ENCODE measurements around the gene MYADML2. TPM values are rescaled to one million over a fixed set of nuclear protein-coding genes. Genes with fewer than 3 reads are reported as not detected.

MYADML2 gene, protein sequence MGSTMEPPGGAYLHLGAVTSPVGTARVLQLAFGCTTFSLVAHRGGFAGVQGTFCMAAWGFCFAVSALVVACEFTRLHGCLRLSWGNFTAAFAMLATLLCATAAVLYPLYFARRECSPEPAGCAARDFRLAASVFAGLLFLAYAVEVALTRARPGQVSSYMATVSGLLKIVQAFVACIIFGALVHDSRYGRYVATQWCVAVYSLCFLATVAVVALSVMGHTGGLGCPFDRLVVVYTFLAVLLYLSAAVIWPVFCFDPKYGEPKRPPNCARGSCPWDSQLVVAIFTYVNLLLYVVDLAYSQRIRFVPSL
- total RNA-seq, result not detected in 2 replicates

GRCh38 chr17:81947189-81947588 is at the start of gene MYADML2:
Gene MYADML2, minus strand, starts transcription at chr17:81947233. Its CDS starts 5,492 bp downstream, at chr17:81941741.

GRCh38 chr17:81977211-81977808 is 30.3 kb upstream of the MYADML2 start, which contains the start of gene ASPSCR1:
Gene ASPSCR1, plus strand, starts transcription at chr17:81977629. Its CDS starts 18 bp downstream, at chr17:81977647.

DNA sequence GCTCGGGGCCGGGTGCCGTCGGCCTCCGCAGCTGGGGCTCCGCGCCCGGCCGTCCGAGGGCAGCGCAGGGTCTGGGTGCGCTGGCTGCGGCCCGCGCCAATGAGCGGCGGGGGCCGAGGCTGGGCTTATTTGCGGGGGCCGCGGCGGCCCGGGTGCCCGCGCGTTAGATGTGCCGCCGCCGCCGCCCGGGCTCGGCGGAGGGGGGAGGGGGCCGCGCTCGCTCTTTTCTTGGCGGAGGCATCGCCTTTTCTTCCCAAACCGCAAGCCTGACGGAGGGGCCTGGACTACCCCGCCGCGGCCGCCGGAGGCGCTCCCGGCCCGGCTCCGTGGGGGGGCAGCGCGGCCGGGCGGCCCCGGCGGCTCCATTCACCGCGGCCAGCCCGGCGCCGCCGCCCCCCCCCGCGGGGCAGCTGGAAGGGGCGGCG is 14.1 kb upstream of the MYADML2 start, which contains the start of gene NOTUM:
Gene NOTUM (minus strand): TSS at position 101 of the 425 bp plus-strand sequence. CDS start 278 bp downstream, outside the sequence.

GRCh38 chr17:81927653-81928543 is 19.1 kb downstream of the MYADML2 start, which contains the start of gene MAFG:
Gene MAFG, minus strand, starts transcription at chr17:81927735. Its CDS starts 4,550 bp downstream, at chr17:81923185.

DNA sequence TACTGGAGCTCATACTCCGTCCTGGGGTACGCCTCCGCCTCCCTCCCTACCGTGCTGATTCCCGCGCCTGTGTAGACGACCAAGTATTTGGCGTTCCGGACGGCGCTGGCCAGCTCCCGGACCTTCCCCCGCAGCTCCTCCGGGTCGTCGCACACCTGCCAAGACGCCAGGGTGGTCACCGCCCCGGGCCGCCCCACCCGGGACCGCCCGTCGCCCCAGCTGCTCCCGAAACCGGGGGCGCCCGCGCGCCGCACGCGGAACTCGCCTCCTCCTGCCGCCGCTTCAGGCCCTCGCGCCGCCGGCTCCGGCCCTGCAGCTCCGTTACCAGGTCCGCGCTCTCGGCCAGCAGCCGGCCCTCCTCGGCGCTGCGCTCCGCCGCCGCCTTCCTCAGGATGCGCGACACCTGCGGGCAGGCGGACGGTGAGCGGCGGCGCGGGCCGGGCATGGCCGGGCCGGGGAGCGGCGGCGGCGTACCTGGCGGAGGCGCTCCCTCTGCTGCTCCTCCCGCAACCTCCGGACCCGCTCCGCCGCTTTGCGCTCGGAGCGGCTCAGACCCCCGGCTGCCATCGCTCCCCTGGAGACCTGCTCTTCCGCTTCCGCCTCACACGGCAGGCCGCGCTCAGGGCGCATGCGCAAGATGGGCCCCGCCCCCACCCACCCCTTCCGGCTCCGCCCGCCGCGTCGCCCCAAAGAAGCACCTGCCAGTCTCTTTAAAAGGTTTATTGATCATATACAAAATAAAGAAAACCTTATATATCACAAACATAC is 29.3 kb downstream of the MYADML2 start, which contains the start of gene SIRT7:
Gene SIRT7 (minus strand): TSS at position 612 of the 768 bp plus-strand sequence. CDS start 45 bp downstream, at position 567.

DNA sequence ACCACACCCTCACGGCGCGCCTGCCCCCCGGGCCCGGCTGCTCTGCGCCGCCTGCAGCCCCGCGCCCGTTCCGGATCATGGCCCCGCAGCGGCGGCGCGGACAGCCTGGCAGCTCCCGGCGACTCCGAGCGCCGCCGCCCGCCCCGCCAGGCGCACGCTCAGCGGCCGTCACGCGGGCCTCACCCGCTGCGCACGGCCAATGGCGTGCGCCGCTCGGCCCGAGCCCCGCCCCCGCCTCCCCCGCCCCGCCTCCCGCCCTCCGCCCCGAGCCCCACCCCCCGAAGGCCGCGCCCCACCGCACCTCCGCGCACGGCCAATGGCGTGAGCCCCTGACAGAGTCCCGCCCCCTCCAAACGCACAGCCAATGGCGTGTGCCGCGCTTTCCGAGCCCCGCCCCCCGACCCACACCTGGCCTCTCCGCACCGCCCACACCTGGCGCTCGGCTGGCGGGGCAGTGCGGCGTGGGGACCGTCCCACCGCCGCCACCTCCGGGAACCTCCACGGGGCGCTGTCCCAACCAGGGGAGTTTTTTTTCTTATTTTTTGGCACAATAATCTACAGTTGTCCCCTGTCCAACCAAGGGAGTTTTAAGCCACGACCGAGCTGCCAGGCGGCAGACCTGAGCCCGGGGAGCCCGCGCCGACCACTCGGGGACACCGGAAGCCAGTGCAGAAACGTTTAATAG is 35.6 kb downstream of the MYADML2 start, which contains the start of gene PCYT2:
Gene PCYT2 (minus strand): TSS at position 123 of the 685 bp plus-strand sequence. CDS start 44 bp downstream, at position 79.

DNA sequence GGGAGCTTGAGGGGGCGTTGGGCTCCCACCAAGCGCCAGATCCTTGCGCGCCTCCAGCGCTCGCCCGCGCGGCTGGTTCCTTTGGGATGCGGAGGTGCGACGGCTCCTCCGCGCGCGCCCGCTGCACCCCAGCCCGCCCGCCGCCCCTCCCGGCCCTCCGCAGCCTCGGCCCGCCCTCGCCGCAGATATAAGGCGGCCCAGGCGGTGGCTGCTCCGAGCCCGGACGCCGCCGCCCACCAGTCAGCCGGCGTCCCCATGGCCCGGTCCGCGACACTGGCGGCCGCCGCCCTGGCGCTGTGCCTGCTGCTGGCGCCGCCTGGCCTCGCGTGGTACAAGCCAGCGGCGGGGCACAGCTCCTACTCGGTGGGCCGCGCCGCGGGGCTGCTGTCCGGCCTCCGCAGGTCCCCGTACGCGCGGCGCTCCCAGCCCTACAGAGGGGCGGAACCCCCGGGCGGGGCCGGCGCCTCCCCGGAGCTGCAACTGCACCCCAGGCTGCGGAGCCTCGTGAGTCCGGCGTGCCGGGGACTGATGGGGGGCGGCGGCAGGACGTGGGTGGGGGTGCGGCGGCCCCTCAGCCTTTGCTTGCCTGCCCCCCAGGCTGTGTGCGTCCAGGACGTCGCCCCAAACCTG is 44.9 kb downstream of the MYADML2 start, which contains the start of gene NPB:
Gene NPB (plus strand): TSS at position 216 of the 630 bp plus-strand sequence. CDS start 40 bp downstream, at position 256.

Other genes with a start within 250 kb of the MYADML2 start
- 7.6 and 8.7 TPM in 2 replicates for gene MRPL12, start 243.9 kb downstream of the MYADML2 start, total RNA-seq
- 13.9 and 14.2 TPM in 2 replicates for gene SLC25A10, start 234.9 kb downstream of the MYADML2 start, total RNA-seq
- gene GCGR, start 143.1 kb downstream of the MYADML2 start, total RNA-seq, result not detected in 2 replicates
- gene MCRIP1, start 113.9 kb downstream of the MYADML2 start, total RNA-seq, result 120 and 122 TPM in 2 replicates
- not detected in 2 replicates for gene PPP1R27, start 112.2 kb downstream of the MYADML2 start, total RNA-seq
- gene P4HB, start 86.7 kb downstream of the MYADML2 start, total RNA-seq, result 635 and 762 TPM in 2 replicates
- gene ARHGDIA, start 75.9 kb downstream of the MYADML2 start, total RNA-seq, result 105 and 173 TPM in 2 replicates
- 167 and 225 TPM in 2 replicates for gene ALYREF, start 55.6 kb downstream of the MYADML2 start, total RNA-seq
- gene ANAPC11, start 55.5 kb downstream of the MYADML2 start, total RNA-seq, result 128 and 151 TPM in 2 replicates
- 0.19 TPM in 1 of 2 replicates, not detected in the other for gene NPB, start 45.0 kb downstream of the MYADML2 start, total RNA-seq
- gene PCYT2, start 35.8 kb downstream of the MYADML2 start, total RNA-seq, result 39.6 and 48.7 TPM in 2 replicates
- gene SIRT7, start 29.1 kb downstream of the MYADML2 start, total RNA-seq, result 21.1 and 22.8 TPM in 2 replicates
- gene MAFG, start 19.5 kb downstream of the MYADML2 start, total RNA-seq, result 12.0 and 22.8 TPM in 2 replicates
- gene PYCR1, start 9.9 kb downstream of the MYADML2 start, total RNA-seq, result 35.5 and 101 TPM in 2 replicates
- gene NOTUM, start 14.0 kb upstream of the MYADML2 start, total RNA-seq, result 0.19 TPM in 1 of 2 replicates, not detected in the other
- 16.5 and 25.6 TPM in 2 replicates for gene ASPSCR1, start 30.4 kb upstream of the MYADML2 start, total RNA-seq
- 26.7 and 47.4 TPM in 2 replicates for gene CENPX, start 75.6 kb upstream of the MYADML2 start, total RNA-seq
- gene LRRC45, start 76.1 kb upstream of the MYADML2 start, total RNA-seq, result 13.9 and 22.8 TPM in 2 replicates
- 13.1 and 14.3 TPM in 2 replicates for gene RAC3, start 84.4 kb upstream of the MYADML2 start, total RNA-seq
- gene DCXR, start 90.5 kb upstream of the MYADML2 start, total RNA-seq, result 28.7 and 48.2 TPM in 2 replicates
- gene RFNG, start 104.6 kb upstream of the MYADML2 start, total RNA-seq, result 17.0 and 29.6 TPM in 2 replicates
- 72.7 and 85.7 TPM in 2 replicates for gene GPS1, start 104.7 kb upstream of the MYADML2 start, total RNA-seq
- 54.6 and 59.5 TPM in 2 replicates for gene DUS1L, start 118.6 kb upstream of the MYADML2 start, total RNA-seq
- 73.0 and 95.0 TPM in 2 replicates for gene FASN, start 151.0 kb upstream of the MYADML2 start, total RNA-seq

Data from bladder microvascular endothelial cell (primary cell).